Neural cell (in vitro differentiated cells): ENCODE data around the gene PTPRF. TPM values are rescaled to one million over a fixed set of nuclear protein-coding genes. Genes with fewer than 3 reads are reported as not detected.

ENCODE experiments used
- H2AFZ ChIP-seq: fragments of 200-600, 300-800 bp; sonication (generic), shearing (Covaris generic); 2 replicates; pipeline ENCODE4 v1.6.0; 2014; ENCODE audit warnings: low read depth, mild to moderate bottlenecking, antibody characterized with exemption, low read length, moderate library complexity
- H3F3A ChIP-seq: fragments of 200-600 bp; shearing (Covaris generic); 2 replicates; pipeline ENCODE4 v1.6.1; 2016; ENCODE audit warnings: mild to moderate bottlenecking, moderate library complexity, mixed read lengths, antibody characterized with exemption, low read length; ENCODE audit not compliant: insufficient read depth, poor library complexity, severe bottlenecking
- H3K27ac ChIP-seq: fragments of 200-600, 300-800 bp; sonication (generic), shearing (Covaris generic); 2 replicates; pipeline ENCODE4 v1.5.1; 2014; ENCODE audit warnings: mild to moderate bottlenecking, low read length, moderate library complexity
- H3K27me3 ChIP-seq: fragments of 300-800, 200-600 bp; sonication (generic), shearing (Covaris generic); 2 replicates; pipeline ENCODE4 v1.6.0; 2014; ENCODE audit warnings: mild to moderate bottlenecking, low read depth, low read length, moderate library complexity; ENCODE audit not compliant: insufficient read depth
- H3K36me3 ChIP-seq: fragments of 300-800, 200-600 bp; sonication (generic), shearing (Covaris generic); 2 replicates; pipeline ENCODE4 v1.5.1; 2014; ENCODE audit warnings: mild to moderate bottlenecking, antibody characterized with exemption, low read length, moderate library complexity; ENCODE audit not compliant: insufficient read depth
- H3K4me2 ChIP-seq: fragments of 300-800, 200-600 bp; sonication (generic), shearing (Covaris generic); 2 replicates; pipeline ENCODE4 v1.6.0; 2014; ENCODE audit warnings: mild to moderate bottlenecking, low read length
- H3K4me3 ChIP-seq: fragments of 300-800, 200-600 bp; sonication (generic), shearing (Covaris generic); 2 replicates; pipeline ENCODE4 v1.5.1; 2014; ENCODE audit warnings: mild to moderate bottlenecking, low read length, moderate library complexity
- H3K79me2 ChIP-seq: fragments of 200-600 bp; shearing (Covaris generic); replicated peaks from 2 replicates; pipeline ENCODE4 v1.6.0; 2014; ENCODE audit warnings: mild to moderate bottlenecking, low read length, moderate library complexity; ENCODE audit not compliant: insufficient read depth
- H3K9ac ChIP-seq: fragments of 300-800, 200-600 bp; sonication (generic), shearing (Covaris generic); 2 replicates; pipeline ENCODE4 v1.6.1; 2016; ENCODE audit warnings: mild to moderate bottlenecking, low read length, mixed read lengths
- H3K9me2 ChIP-seq: fragments of 200-600 bp; shearing (Covaris generic); 2 replicates; pipeline ENCODE4 v1.6.1; 2016; ENCODE audit warnings: mild to moderate bottlenecking, low read length, mixed read lengths; ENCODE audit not compliant: insufficient read depth
- H3K9me3 ChIP-seq: fragments of 200-600, 300-800 bp; sonication (generic), shearing (Covaris generic); 2 replicates; pipeline ENCODE4 v1.6.1; 2016; ENCODE audit warnings: mild to moderate bottlenecking, mixed run types, low read length, moderate library complexity, mixed read lengths
- H4K20me1 ChIP-seq: fragments of 200-600 bp; shearing (Covaris generic); 2 replicates; pipeline ENCODE4 v1.6.1; 2016; ENCODE audit warnings: mild to moderate bottlenecking, mixed run types; ENCODE audit not compliant: insufficient read depth
- CTCF ChIP-seq: fragments of 450-650 bp; IDR thresholded peaks from 2 replicates; pipeline ENCODE4 v1.5.1; 2014; ENCODE audit warnings: antibody characterized with exemption, mild to moderate bottlenecking, moderate library complexity; ENCODE audit not compliant: poor library complexity, severe bottlenecking
- EP300 ChIP-seq: fragments of 450-650 bp; conservative IDR thresholded peaks from 2 replicates; pipeline ENCODE4 v1.6.1; 2014; ENCODE audit warnings: antibody characterized with exemption, mild to moderate bottlenecking, moderate library complexity; ENCODE audit not compliant: poor library complexity, severe bottlenecking
- EZH2 ChIP-seq: fragments of 200-600, 300-800 bp; shearing (Covaris generic), sonication (generic); IDR thresholded peaks from 2 replicates; pipeline ENCODE4 v1.6.1; 2014; ENCODE audit warnings: antibody characterized with exemption, low read length, borderline replicate concordance, mild to moderate bottlenecking; ENCODE audit not compliant: insufficient read depth, poor library complexity, severe bottlenecking
- MXI1 ChIP-seq: fragments of 450-650 bp; conservative IDR thresholded peaks from 2 replicates; pipeline ENCODE4 v1.6.1; 2014; ENCODE audit warnings: antibody characterized with exemption, mild to moderate bottlenecking; ENCODE audit not compliant: poor library complexity, severe bottlenecking
- POLR2AphosphoS5 ChIP-seq: IDR thresholded peaks from 2 replicates; pipeline ENCODE4 v1.6.1; 2012
- RAD21 ChIP-seq: fragments of 450-650 bp; conservative IDR thresholded peaks from 2 replicates; pipeline ENCODE4 v1.6.1; 2014; ENCODE audit warnings: antibody characterized with exemption, mild to moderate bottlenecking, moderate library complexity
- REST ChIP-seq: IDR thresholded peaks from 2 replicates; pipeline ENCODE4 v1.6.1; 2012; ENCODE audit warnings: borderline replicate concordance
- SMC3 ChIP-seq: fragments of 450-650 bp; conservative IDR thresholded peaks from 2 replicates; pipeline ENCODE4 v1.6.1; 2014; ENCODE audit warnings: antibody characterized with exemption, mild to moderate bottlenecking, moderate library complexity; ENCODE audit not compliant: poor library complexity
- TAF1 ChIP-seq: IDR thresholded peaks from 2 replicates; pipeline ENCODE4 v1.6.1; 2012; ENCODE audit warnings: low read depth
- polyA plus RNA-seq: library from polyadenylated mRNA; depleted of rRNA; stranded (reverse); fragments of >200 nt; gene quantifications from 2 replicates; pipeline ENCODE4 v1.2.3, GENCODE V29; 2014

PTPRF gene
- polyA plus RNA-seq, 1 donor from 2014 or later, result 66.6 TPM

GRCh38 chr1:43549921-43550597 lies 19.4 kb downstream of the PTPRF start:
- H2AFZ ChIP-seq, result no peak overlapping the region
- no peaks in the 10 kb centered on the region for H3F3A ChIP-seq
- H3K4me3 ChIP-seq, result no peak overlapping the region
- no peaks in the 10 kb centered on the region for H3K9me2 ChIP-seq
- H3K9me3 ChIP-seq, result no peaks in the 10 kb centered on the region
- TF ChIP-seq CTCF (no peak), SMC3 (no peak), EP300 (no peak), POLR2AphosphoS5 (no peak), TAF1 (no peak), RAD21 (no peak), EZH2 (no peak), MXI1 (no peak)
- no peak overlapping the region for H3K9ac ChIP-seq
- no peaks in the 10 kb centered on the region for H3K27me3 ChIP-seq
- H3K79me2 ChIP-seq, result no peaks in the 10 kb centered on the region
- peaks cover 5% of the 10 kb centered on the region for H3K36me3 ChIP-seq
- H3K27ac ChIP-seq, result no peak overlapping the region
- no peaks in the 10 kb centered on the region for H4K20me1 ChIP-seq
- no peak overlapping the region for H3K4me2 ChIP-seq

- Histone ChIP-seq H3F3A (no peaks in the 10 kb centered on the region), H3K4me2 (no peak overlapping the region), H3K79me2 (no peaks in the 10 kb centered on the region), H3K27ac (no peak overlapping the region), H3K27me3 (no peaks in the 10 kb centered on the region), H2AFZ (no peak overlapping the region), H3K9me3 (no peaks in the 10 kb centered on the region), H3K9ac (no peak overlapping the region), H3K36me3 (peaks cover 5% of the 10 kb centered on the region), H4K20me1 (no peaks in the 10 kb centered on the region), H3K9me2 (no peaks in the 10 kb centered on the region), H3K4me3 (no peak overlapping the region)
- TF ChIP-seq POLR2AphosphoS5, result no peak
- TF ChIP-seq SMC3, result no peak
- no peak for TF ChIP-seq REST
- no peak for TF ChIP-seq EP300
- TF ChIP-seq TAF1, result no peak
- TF ChIP-seq CTCF, result no peak
- TF ChIP-seq MXI1, result no peak
- TF ChIP-seq RAD21, result no peak
- no peak for TF ChIP-seq EZH2
Measured at GRCh38 chr1:43550598-43551246, 20.0 kb downstream of the PTPRF start.
